GM11168 (cell line): ENCODE data around the gene AKIRIN1.
"Not testable (repeated sequence)": the region's sequence is repeated elsewhere in the genome, so short reads cannot be mapped to it uniquely, and the experiment has no call there.

Source experiments
- in situ Hi-C: fragments of 300-500 bp; cut with MboI; formaldehyde crosslinking; loops from one replicate; pipeline ENCODE4 v1.12.0; 2022; ENCODE audit warnings: low sequenced_read_pairs; ENCODE audit not compliant: unreplicated experiment

AKIRIN1 gene

GRCh38 chr1:38990738-38991637 lies at the start of gene AKIRIN1:
Gene AKIRIN1 (plus strand): TSS chr1:38991276. CDS start chr1:38991381, 105 bp downstream.
- in situ Hi-C loops = no loop called here

- in situ Hi-C loops = no loop called here
These were observed 49.5 kb upstream of the AKIRIN1 start, which contains the start of gene RHBDL2 for GRCh38 chr1:38941527-38942019. Gene RHBDL2 (minus strand): TSS chr1:38941830. CDS start chr1:38919212, 22,618 bp downstream.

- in situ Hi-C loops = no loop called here
These were observed 48.2 kb upstream of the AKIRIN1 start for GRCh38 chr1:38942664-38943428.

- in situ Hi-C loops = no loop called here
These were observed 46.5 kb upstream of the AKIRIN1 start for GRCh38 chr1:38944547-38944946.

- in situ Hi-C loops = no loop called here
These were observed 40.5 kb upstream of the AKIRIN1 start for GRCh38 chr1:38950553-38950952.

- in situ Hi-C loops = no loop called here
These were observed 37.6 kb upstream of the AKIRIN1 start for GRCh38 chr1:38953433-38953860.

GRCh38 chr1:38958967-38959366 lies 32.1 kb upstream of the AKIRIN1 start:
- in situ Hi-C loops = no loop called here

GRCh38 chr1:38962113-38962512 lies 29.0 kb upstream of the AKIRIN1 start:
- in situ Hi-C loops = no loop called here

GRCh38 chr1:38962560-38962959 lies 28.5 kb upstream of the AKIRIN1 start:
- in situ Hi-C loops = no loop called here

- in situ Hi-C loops = no loop called here
These were observed 26.9 kb upstream of the AKIRIN1 start for GRCh38 chr1:38964140-38964548.

- in situ Hi-C loops = not testable (repeated sequence)
These were observed 17.9 kb upstream of the AKIRIN1 start for GRCh38 chr1:38973145-38973544.

- in situ Hi-C loops = no loop called here
These were observed 17.2 kb upstream of the AKIRIN1 start for GRCh38 chr1:38973659-38974437.

- in situ Hi-C loops = not testable (repeated sequence)
These were observed 13.5 kb upstream of the AKIRIN1 start for GRCh38 chr1:38977399-38978244.

- in situ Hi-C loops = not testable (repeated sequence)
These were observed 12.9 kb upstream of the AKIRIN1 start for GRCh38 chr1:38978245-38978542.

GRCh38 chr1:38979380-38979779 lies 11.7 kb upstream of the AKIRIN1 start:
- in situ Hi-C loops = not testable (repeated sequence)

- in situ Hi-C loops = no loop called here
These were observed 1.1 kb upstream of the AKIRIN1 start for GRCh38 chr1:38989979-38990378.

- in situ Hi-C loops = no loop called here
These were observed 714 bp upstream of the AKIRIN1 start for GRCh38 chr1:38990386-38990737.

- in situ Hi-C loops = no loop called here
These were observed 749 bp downstream of the AKIRIN1 start for GRCh38 chr1:38991638-38992411.
